GM19467 (cell line): ENCODE measurements around the gene ELMO3.

ENCODE experiments used
- ATAC-seq: cut with Tn5 transposase; IDR thresholded peaks from one replicate; pipeline ENCODE4 v1.9.1; 2021; ENCODE audit warnings: mild to moderate bottlenecking, moderate library complexity; ENCODE audit not compliant: unreplicated experiment

Gene ELMO3

DNA sequence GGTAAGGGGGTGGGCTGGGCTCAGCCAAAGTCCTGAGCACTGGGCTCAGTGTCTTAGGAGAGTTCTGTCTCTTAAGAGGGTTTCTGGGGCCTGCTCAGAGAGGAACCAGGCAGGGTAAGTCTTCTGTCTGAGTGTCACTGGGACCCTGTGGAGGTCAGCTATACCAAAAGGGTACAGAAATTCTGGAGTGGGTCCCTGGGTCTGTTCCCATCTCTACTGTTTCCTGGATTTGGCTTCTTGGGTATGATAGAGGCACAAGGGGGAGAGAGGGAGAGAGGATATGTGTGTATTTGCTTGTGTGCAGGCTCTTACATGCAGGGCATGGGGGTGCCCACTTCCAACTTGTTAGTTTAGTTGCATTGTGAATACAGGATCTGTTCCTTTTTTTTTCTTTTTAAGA, 5.4 kb upstream of the ELMO3 start:
- no peak for ATAC-seq

DNA sequence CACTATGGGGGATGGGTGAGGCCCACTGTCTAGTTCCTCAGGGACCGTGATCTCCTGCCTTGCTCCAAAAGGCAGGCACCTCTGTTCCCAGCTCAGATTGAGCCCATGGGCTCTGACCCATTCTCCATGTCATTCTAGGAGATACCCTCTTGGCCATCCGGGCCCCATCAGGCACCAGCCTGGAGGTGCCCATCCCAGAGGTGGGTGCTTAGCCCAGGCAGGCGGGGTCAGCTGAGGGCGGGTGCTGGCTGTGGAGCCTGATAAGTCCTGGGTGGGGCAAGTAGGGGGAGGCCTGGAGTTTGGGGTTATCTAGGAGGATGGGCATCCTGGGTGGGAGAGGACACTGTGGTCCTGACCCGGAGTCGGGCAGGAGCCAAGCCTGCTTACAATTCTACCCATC, 4.7 kb upstream of the ELMO3 start:
- ATAC-seq = no peak

DNA sequence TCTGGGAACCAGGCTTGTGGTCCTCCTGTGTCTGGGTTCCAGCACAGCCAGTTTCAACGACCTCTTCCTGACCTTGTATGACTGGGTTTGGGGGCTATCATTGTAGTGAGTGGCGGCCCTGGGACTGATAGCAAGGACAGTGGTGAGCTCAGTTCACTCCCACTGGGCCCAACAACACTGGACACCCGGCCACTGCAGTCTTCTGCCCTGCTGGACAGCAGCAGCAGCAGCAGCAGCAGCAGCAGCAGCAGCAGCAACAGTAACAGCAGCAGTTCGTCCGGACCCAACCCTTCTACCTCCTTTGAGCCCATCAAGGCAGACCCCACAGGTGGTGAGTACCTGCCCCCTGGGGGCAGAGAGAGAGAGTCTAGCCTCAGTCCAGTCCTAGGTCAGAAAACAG, 3.3 kb upstream of the ELMO3 start:
- ATAC-seq = no peak

DNA sequence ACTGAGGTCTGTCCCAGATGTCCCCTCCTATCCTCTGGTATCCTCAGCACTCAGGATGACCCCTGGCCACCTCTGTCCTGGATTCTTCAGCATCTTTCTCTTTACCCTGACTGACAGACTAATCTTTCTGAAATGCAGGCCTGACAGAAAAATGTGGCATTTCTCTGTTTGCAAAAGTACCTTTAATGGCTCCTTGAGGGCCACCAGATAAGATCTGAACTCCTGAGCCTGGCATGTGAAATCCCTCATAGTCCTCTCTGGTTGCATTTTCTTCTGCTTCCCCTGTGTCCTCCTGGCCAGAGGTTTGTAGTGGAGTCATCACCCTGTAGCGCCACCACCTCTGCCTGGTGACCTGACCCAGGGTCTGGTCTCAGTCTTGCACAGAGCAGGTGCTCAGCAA, 2.0 kb upstream of the ELMO3 start:
- no peak for ATAC-seq

DNA sequence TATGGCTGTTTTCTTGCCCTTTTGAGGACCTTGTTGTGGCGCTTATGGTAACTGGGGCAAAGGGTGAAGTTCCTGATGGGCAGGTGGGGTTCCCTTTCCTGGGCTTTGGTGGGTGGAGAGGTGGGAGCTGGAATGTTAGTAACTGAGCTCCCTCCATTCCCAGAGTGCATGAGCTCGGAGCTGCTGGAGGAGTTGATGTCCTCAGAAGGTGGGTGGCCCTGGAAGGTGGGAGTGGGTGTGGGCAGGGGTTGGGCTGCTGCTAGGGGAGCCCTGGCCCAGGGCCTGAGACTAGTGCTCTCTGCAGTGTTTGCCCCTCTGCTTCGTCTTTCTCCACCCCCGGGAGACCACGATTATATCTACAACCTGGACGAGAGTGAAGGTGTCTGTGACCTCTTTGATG, 1.2 kb upstream of the ELMO3 start:
- no peak for ATAC-seq

DNA sequence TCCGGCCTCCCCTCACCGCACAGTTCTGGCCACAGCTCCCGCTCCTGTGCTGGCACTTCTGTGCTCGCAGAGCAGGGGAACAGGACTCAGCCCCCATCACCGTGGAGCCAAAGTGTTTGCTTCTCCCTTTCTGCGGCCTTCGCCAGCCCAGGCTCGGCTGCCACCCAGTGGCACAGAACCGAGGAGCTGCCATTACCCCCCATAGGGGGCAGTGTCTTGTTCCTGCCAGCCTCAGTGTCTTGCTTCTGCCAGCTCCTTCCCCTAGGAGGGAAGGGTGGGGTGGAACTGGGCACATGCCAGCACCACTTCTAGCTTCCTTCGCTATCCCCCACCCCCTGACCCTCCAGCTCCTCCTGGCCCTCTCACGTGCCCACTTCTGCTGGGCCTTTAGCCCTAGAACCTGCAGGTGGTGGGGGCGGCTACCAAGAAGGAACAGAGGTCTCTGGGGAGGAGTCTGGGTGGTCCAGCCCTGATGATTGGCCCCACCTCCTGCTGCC, 645 bp upstream of the ELMO3 start:
- ATAC-seq = no peak

DNA sequence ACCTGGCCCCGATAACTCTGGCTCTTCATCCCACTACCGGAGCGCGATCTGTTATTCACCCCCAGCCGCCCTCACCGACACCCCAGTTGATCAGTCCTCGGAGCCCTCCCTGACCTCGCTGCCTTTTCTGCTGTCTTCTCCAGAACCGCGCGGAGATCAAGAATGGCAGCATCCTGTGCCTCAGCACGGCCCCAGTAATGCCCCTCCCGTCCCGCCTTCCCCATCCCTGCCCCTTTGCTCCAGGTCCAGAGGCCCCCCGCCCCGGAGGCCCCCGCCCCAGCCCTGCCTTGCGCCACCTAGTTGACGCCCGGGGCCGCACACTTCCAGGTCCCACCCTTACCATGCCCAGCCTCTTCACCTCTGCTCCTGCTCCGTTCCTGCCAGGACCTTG, 872 bp downstream of the ELMO3 start:
- no peak for ATAC-seq

DNA sequence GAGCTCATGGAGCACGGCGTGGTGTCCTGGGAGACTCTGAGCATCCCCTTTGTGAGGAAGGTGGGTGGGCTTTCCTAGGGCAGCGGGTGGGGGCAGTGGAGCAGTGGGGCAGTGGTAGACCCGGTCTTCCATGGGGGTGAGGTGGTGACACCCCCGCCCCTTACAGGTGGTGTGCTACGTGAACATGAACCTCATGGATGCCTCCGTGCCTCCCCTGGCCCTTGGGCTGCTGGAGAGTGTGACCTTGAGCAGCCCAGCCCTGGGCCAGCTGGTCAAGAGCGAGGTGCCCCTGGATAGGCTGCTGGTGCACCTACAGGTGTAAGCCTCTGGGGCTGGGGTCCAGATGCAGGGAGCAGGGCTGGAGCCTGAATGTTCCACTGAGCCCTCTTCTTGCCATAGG, 1.6 kb downstream of the ELMO3 start:
- no peak for ATAC-seq

DNA sequence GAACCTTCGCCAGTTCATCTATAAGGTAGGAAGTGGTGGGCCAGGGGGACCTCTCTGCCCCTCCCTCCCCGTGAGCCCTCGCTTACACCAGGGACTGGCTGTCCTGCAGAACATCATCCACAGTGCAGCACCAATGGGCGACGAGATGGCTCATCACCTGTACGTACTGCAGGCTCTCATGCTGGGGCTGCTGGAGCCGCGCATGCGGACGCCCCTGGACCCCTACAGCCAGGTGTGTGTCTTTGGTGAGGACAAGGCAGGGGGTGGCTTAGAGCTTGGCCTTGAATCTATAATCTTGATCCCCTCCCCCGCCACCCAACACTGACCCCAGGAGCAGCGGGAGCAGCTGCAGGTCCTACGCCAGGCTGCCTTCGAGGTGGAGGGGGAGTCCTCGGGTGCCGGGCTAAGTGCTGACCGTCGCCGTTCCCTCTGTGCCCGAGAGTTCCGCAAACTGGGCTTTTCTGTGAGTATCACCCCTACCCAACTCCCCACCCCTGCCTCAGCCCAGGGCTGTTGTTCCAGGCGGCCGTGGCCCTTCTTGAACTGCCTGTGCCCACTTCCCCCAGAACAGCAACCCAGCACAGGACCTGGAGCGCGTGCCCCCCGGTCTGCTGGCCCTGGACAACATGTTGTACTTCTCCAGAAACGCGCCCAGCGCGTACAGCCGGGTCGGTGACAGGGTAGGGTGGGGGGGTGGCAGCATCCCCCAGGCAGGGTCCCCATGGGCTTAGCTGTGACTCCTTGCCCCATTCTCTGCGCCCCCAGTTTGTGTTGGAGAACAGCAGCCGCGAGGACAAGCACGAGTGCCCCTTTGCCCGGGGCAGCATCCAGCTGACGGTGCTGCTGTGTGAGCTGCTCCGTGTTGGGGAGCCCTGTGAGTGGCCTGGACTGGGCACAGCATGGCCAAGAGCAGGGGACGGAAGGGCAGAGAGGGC, 2.7 kb downstream of the ELMO3 start:
- no peak for ATAC-seq

DNA sequence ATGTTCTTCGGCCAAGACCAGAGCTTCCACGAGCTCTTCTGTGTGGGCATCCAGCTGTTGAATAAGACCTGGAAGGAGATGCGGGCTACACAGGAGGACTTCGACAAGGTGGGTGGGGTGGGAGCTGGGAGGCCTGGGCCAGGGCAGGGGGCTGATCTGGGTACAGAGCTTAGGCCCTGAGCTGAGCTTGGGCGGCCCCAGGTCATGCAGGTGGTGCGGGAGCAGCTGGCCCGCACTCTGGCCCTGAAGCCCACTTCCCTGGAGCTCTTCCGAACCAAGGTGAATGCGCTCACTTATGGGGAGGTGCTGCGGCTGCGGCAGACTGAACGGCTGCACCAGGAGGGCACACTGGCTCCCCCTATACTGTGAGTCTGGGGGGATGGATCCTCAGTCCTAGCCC, 3.5 kb downstream of the ELMO3 start:
- ATAC-seq = no peak

DNA sequence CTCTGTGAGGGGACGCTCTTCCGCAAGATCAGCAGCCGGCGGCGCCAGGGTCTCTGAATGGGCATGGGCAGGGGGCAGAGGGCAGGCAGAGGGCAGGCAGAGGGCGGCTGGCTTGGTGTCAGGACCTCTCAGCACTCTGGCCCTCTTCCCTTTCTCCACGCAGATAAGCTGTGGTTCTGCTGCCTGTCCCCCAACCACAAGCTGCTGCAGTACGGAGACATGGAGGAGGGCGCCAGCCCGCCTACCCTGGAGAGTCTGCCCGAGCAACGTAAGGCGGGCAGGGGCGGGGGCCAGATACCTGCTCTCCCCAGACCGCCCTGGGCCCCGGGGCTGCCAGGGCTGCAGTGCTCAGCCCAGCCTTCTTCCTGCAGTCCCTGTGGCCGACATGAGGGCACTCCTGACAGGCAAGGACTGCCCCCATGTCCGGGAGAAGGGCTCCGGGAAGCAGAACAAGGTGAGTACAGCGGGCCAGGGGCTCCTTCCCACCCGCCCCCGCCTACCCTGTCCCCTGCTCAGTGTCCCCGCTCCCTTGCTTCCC, 4.1 kb downstream of the ELMO3 start:
- no peak for ATAC-seq

DNA sequence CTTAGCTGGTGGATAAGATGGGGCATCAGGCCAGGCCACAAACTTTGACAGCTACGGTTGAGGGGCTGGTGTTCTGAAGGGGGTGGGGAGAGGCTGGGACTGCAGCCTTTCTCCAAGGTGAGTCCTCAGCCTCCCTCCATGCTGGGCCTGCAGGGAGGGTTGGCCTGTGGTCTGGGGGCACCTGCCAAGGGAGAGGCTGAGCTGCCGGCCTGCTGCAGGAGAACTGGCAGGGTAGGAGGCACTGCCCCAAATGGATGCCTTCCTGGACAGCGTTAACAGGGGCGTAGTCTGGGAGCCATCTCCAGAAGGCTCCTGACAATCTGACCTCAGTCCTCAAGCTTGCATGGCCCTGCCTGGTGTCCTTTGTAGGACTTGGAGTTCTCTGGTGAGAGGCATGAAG, 5.1 kb downstream of the ELMO3 start:
- no peak for ATAC-seq

DNA sequence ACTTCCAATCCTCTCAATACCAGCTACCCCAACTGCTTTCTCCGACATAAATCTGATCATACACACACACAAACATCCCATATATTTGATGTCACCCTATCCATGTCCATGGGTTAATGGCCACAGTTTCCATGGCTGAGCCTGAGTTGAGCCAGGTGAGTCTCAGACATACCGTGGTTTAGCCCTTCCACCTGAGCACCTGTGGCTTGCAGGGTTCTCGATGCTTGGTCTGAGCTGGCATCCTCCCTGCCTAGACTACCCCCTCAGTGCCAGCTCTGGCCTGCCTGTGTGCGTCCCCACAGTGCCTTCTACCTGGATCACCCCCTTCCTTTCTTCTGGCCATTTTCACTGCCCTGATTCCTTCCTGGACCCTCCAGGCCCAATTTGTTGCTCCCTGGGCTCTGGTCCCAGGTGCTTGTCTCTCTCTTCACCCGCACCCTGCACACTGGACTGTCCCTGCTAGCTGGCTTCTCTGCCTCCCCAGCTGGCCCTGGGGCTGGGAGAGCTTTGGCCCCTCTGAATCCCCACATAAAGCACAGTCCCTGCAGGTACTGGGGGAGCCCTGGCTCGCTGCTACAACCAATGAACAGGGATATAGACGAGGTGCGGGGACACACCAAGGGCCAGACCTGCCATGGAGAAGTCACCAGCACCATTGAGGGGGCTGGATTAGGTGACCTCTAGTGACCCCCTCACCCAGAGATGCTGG, 7.4 kb downstream of the ELMO3 start:
- ATAC-seq = no peak

DNA sequence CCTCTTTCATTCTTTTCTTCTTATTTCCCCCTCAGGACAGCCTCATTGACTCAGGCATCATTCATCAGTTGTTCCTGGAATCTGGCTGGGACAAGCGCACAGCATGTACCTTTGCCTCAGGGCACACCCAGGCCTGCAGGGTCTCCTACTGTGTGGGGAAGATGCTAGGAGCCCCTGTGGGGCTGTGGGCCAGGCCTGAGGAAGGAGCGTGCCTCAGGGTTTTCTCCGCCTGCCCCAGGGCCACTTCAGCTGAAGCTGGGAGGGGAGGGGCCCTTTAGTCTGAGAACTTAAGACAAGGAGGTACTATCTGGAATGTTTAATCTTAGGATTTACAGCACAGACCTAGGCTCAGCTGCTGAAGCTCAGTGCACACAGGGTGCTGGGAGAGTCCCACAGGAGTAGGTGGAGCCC, 7.9 kb downstream of the ELMO3 start:
- ATAC-seq = no peak

DNA sequence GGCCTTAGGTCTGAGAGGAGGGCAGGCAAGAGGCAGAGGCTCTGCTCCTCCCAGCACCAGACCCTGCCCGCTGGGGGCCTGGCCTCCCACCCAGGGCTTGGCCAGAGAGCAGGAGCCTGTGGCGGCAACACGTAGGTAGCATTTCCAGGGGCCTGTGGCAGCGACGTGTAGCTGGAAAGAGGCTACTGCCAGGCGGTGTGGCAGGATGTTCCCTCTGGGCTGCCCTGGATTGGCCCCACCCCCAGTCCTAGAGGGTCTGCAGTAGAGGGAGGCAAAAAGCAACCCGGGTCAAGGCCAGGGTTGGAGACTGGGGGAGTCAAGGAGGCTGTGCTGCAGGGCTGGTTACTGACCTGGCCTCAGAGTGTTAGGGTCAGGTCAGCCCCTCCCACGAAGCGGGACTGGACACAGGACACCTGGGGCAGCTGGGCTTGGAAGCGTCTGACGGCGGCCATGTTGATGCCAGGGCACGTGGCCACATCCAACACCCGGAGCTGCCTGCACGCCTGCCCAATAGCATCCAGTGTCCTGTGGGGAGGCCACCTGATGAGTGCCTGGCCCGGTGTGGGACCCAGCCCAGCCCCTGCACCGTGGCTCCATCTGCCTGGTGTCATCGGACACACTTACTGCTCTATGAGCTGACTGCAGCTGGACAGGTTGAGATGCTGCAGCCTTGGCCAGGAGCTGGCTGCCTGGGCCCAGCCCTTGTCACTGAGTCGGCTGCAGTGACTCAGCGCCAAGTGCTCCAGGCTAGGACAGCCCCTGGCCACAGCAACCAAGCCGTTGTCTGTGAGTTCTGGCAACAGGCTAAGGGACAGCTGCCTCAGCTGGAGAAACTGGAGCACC, 8.5 kb downstream of the ELMO3 start:
- ATAC-seq = no peak

DNA sequence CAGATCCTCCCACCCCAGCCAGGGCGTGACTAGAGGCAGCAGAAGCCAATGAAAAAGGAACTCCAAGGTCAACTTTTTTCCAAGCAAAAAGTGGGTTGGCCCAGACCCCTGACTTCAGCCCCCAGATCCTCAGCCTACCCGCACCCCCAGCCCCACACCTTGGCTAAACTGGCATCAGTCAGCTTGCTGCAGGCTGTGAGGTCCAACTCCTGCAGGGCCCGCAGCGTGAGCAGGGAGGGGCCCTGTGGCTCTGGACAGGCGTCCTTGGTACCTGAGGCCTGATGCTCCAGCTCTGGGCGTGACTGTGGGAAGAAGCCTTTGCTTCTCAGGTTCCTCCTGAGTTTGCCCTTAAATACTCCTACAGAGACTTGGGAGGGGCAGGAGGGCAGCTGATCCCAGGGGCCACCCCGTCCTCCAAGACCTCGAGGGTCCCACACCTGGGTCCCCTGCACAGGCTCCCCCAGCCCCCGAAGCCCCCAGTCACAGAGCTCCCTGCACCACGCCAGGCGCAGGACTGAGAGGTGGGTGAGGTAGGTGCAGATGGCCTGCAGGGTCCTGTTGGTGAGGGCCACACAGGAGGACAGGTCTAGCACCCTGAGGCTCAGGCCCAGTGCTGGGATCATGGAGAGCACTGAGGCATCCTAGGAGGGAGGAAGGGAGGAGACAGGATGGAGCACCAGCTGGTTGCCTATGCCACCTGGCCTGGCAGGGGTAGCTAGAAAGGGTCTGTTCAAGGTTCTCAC, 9.4 kb downstream of the ELMO3 start:
- no peak for ATAC-seq

DNA sequence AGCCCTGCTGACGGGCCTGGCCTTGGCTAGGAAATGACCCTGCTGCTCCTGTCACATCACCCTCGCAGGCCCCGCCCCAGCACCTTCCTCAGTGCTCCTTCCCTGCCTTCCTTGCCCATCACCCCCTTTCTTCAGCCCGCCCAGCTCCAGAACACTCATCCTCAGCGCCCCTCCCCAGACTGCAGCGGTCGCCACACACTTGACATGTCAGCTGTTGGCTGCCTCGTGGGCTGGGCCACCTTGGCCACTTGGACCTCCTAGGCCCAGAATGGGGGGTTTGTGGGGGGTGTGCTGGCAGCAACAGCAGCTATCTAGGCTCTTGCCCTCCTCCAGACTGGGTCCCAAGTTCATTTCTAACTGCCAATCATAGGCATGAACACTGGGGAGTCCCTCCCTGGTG, 10.6 kb downstream of the ELMO3 start:
- ATAC-seq = no peak

DNA sequence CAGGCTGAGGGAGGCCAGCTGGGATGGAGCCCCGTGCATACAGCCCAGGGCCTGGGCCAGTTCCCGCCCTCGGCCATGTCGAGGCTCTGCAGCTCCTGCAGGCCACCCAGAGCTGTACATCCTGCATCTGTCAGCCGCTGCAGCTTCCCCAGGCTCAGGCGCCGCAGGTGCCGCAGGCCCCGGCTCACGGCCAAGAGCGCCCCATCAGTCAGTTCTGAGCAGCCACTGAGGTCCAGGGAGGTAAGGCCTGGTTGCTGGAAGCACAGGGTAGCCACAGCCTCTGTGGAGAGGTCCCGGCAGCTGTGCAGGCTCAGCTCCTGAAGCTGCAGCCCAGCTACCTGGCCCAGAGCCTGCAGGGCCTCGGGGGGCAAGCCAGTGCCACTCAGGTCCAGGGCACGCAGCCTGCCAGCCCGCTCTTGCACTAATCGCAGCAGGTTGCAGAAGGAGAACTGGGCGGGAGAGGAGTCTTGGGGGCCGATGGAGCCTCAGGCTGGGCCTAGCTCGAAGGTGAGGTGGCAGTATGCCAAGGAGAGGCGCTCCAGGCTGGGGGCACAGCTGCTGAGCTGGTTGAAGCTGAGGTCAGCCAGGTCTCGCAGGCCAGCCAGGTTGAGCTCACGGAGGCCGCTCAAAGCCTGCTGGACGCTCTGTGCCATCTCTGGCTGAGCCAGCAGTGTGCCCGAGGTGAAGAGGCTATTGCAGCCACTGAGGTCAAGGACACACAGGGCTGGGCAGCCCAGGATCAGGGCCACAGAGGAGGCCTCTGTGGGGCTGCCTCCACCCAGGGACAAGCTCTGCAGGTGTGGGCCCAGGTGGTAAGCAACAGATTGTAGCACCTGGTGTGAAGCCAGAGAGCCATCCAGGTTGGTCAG, 11.4 kb downstream of the ELMO3 start:
- no peak for ATAC-seq

DNA sequence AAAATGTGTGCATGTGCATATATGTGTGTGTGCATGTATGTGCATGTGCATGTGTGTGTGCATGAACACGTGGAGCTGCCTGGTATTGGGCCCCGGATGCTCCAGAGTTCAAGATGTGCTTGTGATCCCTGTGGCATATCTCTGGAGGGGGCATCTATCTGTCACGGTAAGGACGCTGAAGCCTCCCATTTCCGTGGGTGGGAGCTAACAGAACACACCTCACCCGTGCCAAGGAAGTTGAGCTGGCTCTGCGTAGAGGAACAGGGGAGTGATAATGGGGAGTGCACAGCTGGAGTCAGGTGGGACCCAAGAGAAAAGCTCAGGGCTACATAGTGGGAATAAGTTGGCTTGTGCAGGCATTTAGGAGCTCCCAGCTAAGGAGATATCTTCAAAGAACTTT, 12.7 kb downstream of the ELMO3 start:
- no peak for ATAC-seq
